Muscle layer of colon (tissue), 2 donors: Measurements from ENCODE around the gene ITGAE.
A peak's percentile ranks its signal among the peaks of the same experiment; 100 is the strongest.

Experiments used
- H3K27ac ChIP-seq: one replicate; pipeline ENCODE4 v1.7.0; 2013; ENCODE audit warnings: low read depth, mild to moderate bottlenecking, low read length, moderate library complexity
- H3K27me3 ChIP-seq, 2 donors: one replicate each; pipeline ENCODE4 v1.7.0; 2013; ENCODE audit warnings: low read length in 2 of 2, mild to moderate bottlenecking in 2 of 2; ENCODE audit not compliant: insufficient read depth in 2 of 2, control insufficient read depth in 1 of 2
- H3K36me3 ChIP-seq: one replicate; pipeline ENCODE4 v1.7.0; 2013; ENCODE audit warnings: mild to moderate bottlenecking, low read length; ENCODE audit not compliant: insufficient read depth
- H3K4me1 ChIP-seq: one replicate; pipeline ENCODE4 v1.7.0; 2013; ENCODE audit warnings: mild to moderate bottlenecking, low read length; ENCODE audit not compliant: insufficient read depth
- H3K4me3 ChIP-seq, 2 donors: one replicate each; pipeline ENCODE4 v1.7.0; 2013; ENCODE audit warnings: low read length in 2 of 2, low read depth in 1 of 2, mild to moderate bottlenecking in 1 of 2, moderate library complexity in 1 of 2
- H3K9ac ChIP-seq: one replicate; pipeline ENCODE4 v1.7.0; 2013; ENCODE audit warnings: low read length
- H3K9me3 ChIP-seq: one replicate; pipeline ENCODE4 v1.7.0; 2013; ENCODE audit warnings: mild to moderate bottlenecking, low read length
- donor health status: abdominal sarcoma.
- donor health status: Adenocarcinoma of cecum.

Gene ITGAE

GRCh38 chr17:3695723-3696411 lies 105.1 kb downstream of the ITGAE start, which contains the start of gene P2RX5:
Gene P2RX5 (minus strand): TSS chr17:3696155. CDS start chr17:3696005, 150 bp downstream.
- H3K4me1 ChIP-seq = no peaks in the 10 kb centered on the region
- H3K27ac ChIP-seq = no peak within 1 kb of the TSS
- H3K4me3 ChIP-seq = peak within 1 kb of the TSS; percentile 32 to 38
- no peaks in the 10 kb centered on the region for H3K36me3 ChIP-seq
- peaks cover 5% of the 10 kb centered on the region for H3K9me3 ChIP-seq
- H3K9ac ChIP-seq = no peak within 1 kb of the TSS
- H3K27me3 ChIP-seq = peaks cover 0 to 46% of the 10 kb centered on the region in 2 donors

GRCh38 chr17:3695129-3695722 lies 105.8 kb downstream of the ITGAE start:
- Histone ChIP-seq H3K9ac (no peak overlapping the region), H3K4me1 (no peaks in the 10 kb centered on the region), H3K36me3 (no peaks in the 10 kb centered on the region), H3K27ac (no peak overlapping the region), H3K9me3 (peaks cover 5% of the 10 kb centered on the region), H3K27me3 (peaks cover 0 to 52% of the 10 kb centered on the region in 2 donors), H3K4me3 (peak overlapping the region; percentile 32 to 38)

GRCh38 chr17:3693829-3694231 lies 107.2 kb downstream of the ITGAE start:
- Histone ChIP-seq H3K27me3 (peaks cover 0 to 54% of the 10 kb centered on the region in 2 donors), H3K9me3 (peaks cover 5% of the 10 kb centered on the region), H3K9ac (no peak overlapping the region), H3K4me1 (no peaks in the 10 kb centered on the region), H3K4me3 (no peak overlapping the region), H3K36me3 (no peaks in the 10 kb centered on the region), H3K27ac (no peak overlapping the region)

GRCh38 chr17:3693141-3693540 lies 107.8 kb downstream of the ITGAE start:
- Histone ChIP-seq H3K9ac (no peak overlapping the region), H3K36me3 (no peaks in the 10 kb centered on the region), H3K4me1 (no peaks in the 10 kb centered on the region), H3K9me3 (peaks cover 2% of the 10 kb centered on the region), H3K27ac (no peak overlapping the region), H3K4me3 (no peak overlapping the region), H3K27me3 (peaks cover 0 to 54% of the 10 kb centered on the region in 2 donors)

GRCh38 chr17:3692346-3692745 lies 108.6 kb downstream of the ITGAE start:
- H3K4me1 ChIP-seq = no peaks in the 10 kb centered on the region
- no peak overlapping the region for H3K4me3 ChIP-seq
- H3K27me3 ChIP-seq = peaks cover 0 to 54% of the 10 kb centered on the region in 2 donors
- no peak overlapping the region for H3K27ac ChIP-seq
- no peaks in the 10 kb centered on the region for H3K36me3 ChIP-seq
- H3K9ac ChIP-seq = no peak overlapping the region
- H3K9me3 ChIP-seq = no peaks in the 10 kb centered on the region

- Histone ChIP-seq H3K36me3 (no peaks in the 10 kb centered on the region), H3K27me3 (peaks cover 0 to 53% of the 10 kb centered on the region in 2 donors), H3K27ac (no peak overlapping the region), H3K4me1 (no peaks in the 10 kb centered on the region), H3K9me3 (no peaks in the 10 kb centered on the region), H3K9ac (no peak overlapping the region), H3K4me3 (no peak overlapping the region)
Measured at GRCh38 chr17:3691617-3692067, 109.3 kb downstream of the ITGAE start.

GRCh38 chr17:3690094-3690715 lies 110.8 kb downstream of the ITGAE start:
- no peak overlapping the region for H3K27ac ChIP-seq
- H3K27me3 ChIP-seq = peaks cover 0 to 41% of the 10 kb centered on the region in 2 donors
- H3K36me3 ChIP-seq = no peaks in the 10 kb centered on the region
- H3K9ac ChIP-seq = no peak overlapping the region
- H3K9me3 ChIP-seq = no peaks in the 10 kb centered on the region
- H3K4me1 ChIP-seq = no peaks in the 10 kb centered on the region
- H3K4me3 ChIP-seq = no peak overlapping the region

- Histone ChIP-seq H3K27me3 (peaks cover 0 to 36% of the 10 kb centered on the region in 2 donors), H3K4me1 (no peaks in the 10 kb centered on the region)
Measured at GRCh38 chr17:3689262-3690093, 111.5 kb downstream of the ITGAE start.

GRCh38 chr17:3688852-3689261 lies 112.1 kb downstream of the ITGAE start:
- Histone ChIP-seq H3K9me3 (no peaks in the 10 kb centered on the region), H3K4me3 (no peak overlapping the region), H3K4me1 (no peaks in the 10 kb centered on the region), H3K36me3 (no peaks in the 10 kb centered on the region), H3K27ac (no peak overlapping the region), H3K27me3 (peaks cover 0 to 33% of the 10 kb centered on the region in 2 donors), H3K9ac (no peak overlapping the region)

More at GRCh38 chr17:3689262-3690093, 111.5 kb downstream of the ITGAE start:
- Histone ChIP-seq H3K9me3 (no peaks in the 10 kb centered on the region), H3K9ac (no peak overlapping the region), H3K4me3 (no peak overlapping the region), H3K36me3 (no peaks in the 10 kb centered on the region), H3K27ac (no peak overlapping the region)

- no peaks in the 10 kb centered on the region for H3K4me1 ChIP-seq
- H3K36me3 ChIP-seq = no peaks in the 10 kb centered on the region
- no peak overlapping the region for H3K4me3 ChIP-seq
- no peak overlapping the region for H3K27ac ChIP-seq
- H3K9ac ChIP-seq = no peak overlapping the region
- H3K9me3 ChIP-seq = no peaks in the 10 kb centered on the region
- H3K27me3 ChIP-seq = peaks cover 0 to 38% of the 10 kb centered on the region in 2 donors
Measured at GRCh38 chr17:3688027-3688553, 112.9 kb downstream of the ITGAE start.

GRCh38 chr17:3685174-3685573 lies 115.8 kb downstream of the ITGAE start:
- Histone ChIP-seq H3K36me3 (no peaks in the 10 kb centered on the region), H3K27me3 (peaks cover 0 to 28% of the 10 kb centered on the region in 2 donors), H3K4me1 (no peaks in the 10 kb centered on the region), H3K27ac (no peak overlapping the region), H3K4me3 (no peak overlapping the region), H3K9ac (no peak overlapping the region), H3K9me3 (no peaks in the 10 kb centered on the region)
